Neural crest cell (in vitro differentiated cells): ENCODE measurements around the gene RNF111. TPM values are rescaled to one million over a fixed set of nuclear protein-coding genes. Genes with fewer than 3 reads are reported as not detected.

Experiments
- DNase-seq: peaks from one replicate; pipeline ENCODE4 v3.0.0; 2021; ENCODE audit warnings: low read depth, mixed read lengths, low spot score
- H3K27ac Mint-ChIP-seq: one replicate; pipeline ENCODE4 v1.8.0; 2021; ENCODE audit warnings: mild to moderate bottlenecking, mixed read lengths; ENCODE audit not compliant: unreplicated experiment
- H3K27me3 Mint-ChIP-seq: 2 replicates; pipeline ENCODE4 v1.8.0; 2021; ENCODE audit warnings: low read depth, mild to moderate bottlenecking, mixed read lengths
- H3K36me3 Mint-ChIP-seq: 2 replicates; pipeline ENCODE4 v1.8.0; 2021; ENCODE audit warnings: low read depth, mild to moderate bottlenecking, mixed read lengths
- H3K4me1 Mint-ChIP-seq: 2 replicates; pipeline ENCODE4 v1.8.0; 2021; ENCODE audit warnings: mixed read lengths
- H3K4me3 Mint-ChIP-seq: one replicate; pipeline ENCODE4 v1.8.0; 2021; ENCODE audit warnings: mild to moderate bottlenecking, mixed read lengths
- H3K9me3 Mint-ChIP-seq: 2 replicates; pipeline ENCODE4 v1.8.0; 2021; ENCODE audit warnings: mixed read lengths
- CTCF ChIP-seq: fragments of 200-600 bp; sonication (generic); conservative IDR thresholded peaks from 2 replicates; pipeline ENCODE4 v1.5.0; 2021; ENCODE audit warnings: antibody characterized with exemption, mild to moderate bottlenecking
- total RNA-seq: library from RNA; stranded (reverse); gene quantifications from 2 replicates; pipeline ENCODE4 v1.2.1, GENCODE V29; 2021

RNF111 gene
- total RNA-seq, 1 donor from 2014 or later = 37.4 TPM

DNA sequence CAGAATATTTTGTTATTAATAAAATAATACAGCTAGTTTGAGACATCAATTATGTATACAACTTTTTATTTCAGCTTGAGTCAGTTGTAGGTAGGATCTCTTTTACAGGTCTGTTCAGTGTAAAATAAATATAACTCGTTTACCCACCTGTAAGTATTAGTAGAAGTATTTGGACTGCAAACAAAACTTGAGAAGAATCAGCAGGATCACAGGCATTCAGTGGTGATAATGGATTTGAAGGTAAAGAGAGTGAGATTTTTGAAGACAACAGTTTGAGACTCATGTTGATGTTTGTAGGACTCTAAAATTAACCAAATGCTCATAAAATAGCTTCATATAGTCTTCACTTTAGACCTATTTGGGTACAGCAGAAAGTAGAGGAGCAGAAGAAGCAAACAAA, 82.0 kb downstream of the RNF111 start:
- Mint-ChIP-seq H3K9me3 (peaks cover 6% of the 10 kb centered on the region), H3K27ac (no peak overlapping the region), H3K4me1 (no peaks in the 10 kb centered on the region), H3K4me3 (no peak overlapping the region), H3K27me3 (no peaks in the 10 kb centered on the region), H3K36me3 (peaks cover 32% of the 10 kb centered on the region)
- no peak for DNase-seq
- no peak for TF ChIP-seq CTCF

GRCh38 chr15:59074607-59075006, 87.1 kb downstream of the RNF111 start:
- TF ChIP-seq CTCF = no peak
- Mint-ChIP-seq H3K4me3 (no peak overlapping the region), H3K9me3 (peaks cover 6% of the 10 kb centered on the region), H3K27ac (no peak overlapping the region), H3K4me1 (no peaks in the 10 kb centered on the region), H3K27me3 (no peaks in the 10 kb centered on the region), H3K36me3 (peaks cover 31% of the 10 kb centered on the region)
- no peak for DNase-seq

GRCh38 chr15:59087731-59088130, 100.3 kb downstream of the RNF111 start:
- Mint-ChIP-seq H3K27me3 (no peaks in the 10 kb centered on the region), H3K36me3 (peaks cover 18% of the 10 kb centered on the region), H3K27ac (no peak overlapping the region)

DNA sequence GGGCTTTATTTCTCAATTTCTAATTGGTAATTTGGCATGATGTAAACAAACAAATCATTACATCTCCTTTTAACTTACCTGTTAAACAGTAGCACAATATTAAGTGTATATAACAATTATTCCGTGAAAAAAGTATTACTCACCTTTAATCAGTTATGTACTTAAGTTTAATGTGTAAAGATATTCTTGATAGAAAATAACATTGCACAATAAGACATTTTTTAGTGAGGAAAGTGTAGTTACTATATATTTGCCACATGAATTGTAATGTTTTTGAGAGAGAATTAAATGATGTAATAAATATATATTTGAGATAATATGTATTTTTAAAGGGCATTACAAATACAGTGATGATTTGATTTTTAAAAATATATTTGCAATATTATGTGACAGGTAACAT, 106.6 kb downstream of the RNF111 start:
- peaks cover 12% of the 10 kb centered on the region for H3K36me3 Mint-ChIP-seq
- no peak for TF ChIP-seq CTCF
- no peaks in the 10 kb centered on the region for H3K9me3 Mint-ChIP-seq
- H3K27me3 Mint-ChIP-seq = no peaks in the 10 kb centered on the region
- H3K27ac Mint-ChIP-seq = no peak overlapping the region
- DNase-seq = no peak
- no peaks in the 10 kb centered on the region for H3K4me1 Mint-ChIP-seq
- H3K4me3 Mint-ChIP-seq = no peak overlapping the region

More at GRCh38 chr15:59087731-59088130, 100.3 kb downstream of the RNF111 start:
- TF ChIP-seq CTCF = no peak
- H3K4me1 Mint-ChIP-seq = no peaks in the 10 kb centered on the region
- H3K9me3 Mint-ChIP-seq = no peaks in the 10 kb centered on the region
- DNase-seq = no peak
- H3K4me3 Mint-ChIP-seq = no peak overlapping the region

GRCh38 chr15:59096429-59096828, 109.0 kb downstream of the RNF111 start:
- Mint-ChIP-seq H3K27ac (no peak overlapping the region), H3K4me1 (no peaks in the 10 kb centered on the region), H3K36me3 (peaks cover 8% of the 10 kb centered on the region), H3K9me3 (no peaks in the 10 kb centered on the region), H3K4me3 (no peak overlapping the region), H3K27me3 (no peaks in the 10 kb centered on the region)
- no peak for TF ChIP-seq CTCF
- no peak for DNase-seq
